ELF-1 (cell line): Measurements from ENCODE around the gene TXLNG.

ENCODE experiments used
- DNase-seq: peaks from one replicate; pipeline ENCODE4 v3.0.0-alpha.2; 2016; ENCODE audit warnings: low read depth, low spot score

The TXLNG gene

GRCh38 chrX:16785247-16786138, 773 bp upstream of the TXLNG start:
- no peak for DNase-seq

- DNase-seq, result no peak
Observed at GRCh38 chrX:16786791-16787735, 797 bp downstream of the TXLNG start.

DNA sequence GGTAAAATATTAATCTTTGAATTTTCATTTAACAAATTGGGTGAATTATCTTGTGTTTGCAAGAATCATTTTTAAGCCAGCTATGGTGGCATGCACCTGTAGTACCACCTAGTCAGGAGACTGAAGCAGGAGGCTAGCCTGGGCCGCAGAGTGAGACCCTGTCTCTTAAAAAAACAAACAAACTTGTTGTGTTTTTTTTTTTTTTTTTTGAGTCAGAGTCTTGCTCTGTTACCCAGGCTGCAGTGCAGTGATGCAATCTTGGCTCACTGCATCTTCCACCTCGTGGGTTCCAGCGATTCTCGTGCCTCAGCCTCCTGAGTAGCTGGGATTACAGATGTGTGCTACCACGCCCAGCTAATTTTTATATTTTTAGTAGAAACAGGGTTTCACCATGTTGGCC, 2.2 kb downstream of the TXLNG start:
- DNase-seq, result no peak

GRCh38 chrX:16796298-16796697, 10.0 kb downstream of the TXLNG start:
- no peak for DNase-seq

- DNase-seq, result no peak
Observed at GRCh38 chrX:16797358-16797757, 11.1 kb downstream of the TXLNG start.

DNA sequence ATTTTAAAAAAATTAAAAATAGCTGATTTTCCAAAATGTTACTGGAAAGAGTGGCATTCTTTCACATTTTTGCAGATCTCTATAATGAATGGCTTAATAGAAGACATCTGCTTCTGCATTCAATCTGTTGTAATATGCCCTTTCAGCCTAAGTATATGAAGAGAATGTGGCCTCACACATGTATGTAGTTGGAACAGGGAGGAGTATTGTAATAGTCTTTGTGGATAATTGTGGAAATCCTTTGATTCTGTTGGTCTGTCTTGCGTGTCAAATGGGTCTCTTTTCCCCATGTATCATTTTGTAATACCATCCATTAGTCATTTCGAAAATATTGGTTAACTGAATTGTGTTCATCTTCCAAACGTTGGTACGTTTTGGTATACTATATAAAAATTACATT, 11.6 kb downstream of the TXLNG start:
- DNase-seq, result no peak

DNA sequence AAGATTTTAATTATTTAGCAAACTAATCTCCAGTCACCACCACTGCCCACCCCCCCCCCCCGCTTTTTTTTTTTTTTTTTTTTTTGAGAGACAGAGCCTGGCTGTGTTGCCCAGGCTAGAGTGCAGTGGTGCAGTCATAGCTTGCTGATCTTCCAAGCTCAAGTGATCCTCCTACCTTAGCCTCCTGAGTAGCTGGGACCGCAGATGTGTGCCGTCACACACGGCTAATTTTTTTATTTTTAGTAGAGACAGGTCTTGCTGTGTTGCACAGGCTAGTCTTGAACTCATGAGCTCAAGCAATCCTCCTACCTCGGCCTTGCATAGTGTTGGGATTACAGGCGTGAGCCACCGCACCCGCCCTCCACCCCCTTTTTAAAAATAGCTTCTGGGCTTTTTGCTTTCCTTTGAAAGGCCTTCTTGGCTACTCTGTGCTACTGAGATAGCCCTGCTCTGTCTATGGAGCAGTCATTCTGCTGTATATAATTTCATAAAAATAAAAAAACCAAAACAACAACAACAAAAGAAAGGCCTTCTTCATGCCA, 18.7 kb downstream of the TXLNG start:
- DNase-seq, result no peak

DNA sequence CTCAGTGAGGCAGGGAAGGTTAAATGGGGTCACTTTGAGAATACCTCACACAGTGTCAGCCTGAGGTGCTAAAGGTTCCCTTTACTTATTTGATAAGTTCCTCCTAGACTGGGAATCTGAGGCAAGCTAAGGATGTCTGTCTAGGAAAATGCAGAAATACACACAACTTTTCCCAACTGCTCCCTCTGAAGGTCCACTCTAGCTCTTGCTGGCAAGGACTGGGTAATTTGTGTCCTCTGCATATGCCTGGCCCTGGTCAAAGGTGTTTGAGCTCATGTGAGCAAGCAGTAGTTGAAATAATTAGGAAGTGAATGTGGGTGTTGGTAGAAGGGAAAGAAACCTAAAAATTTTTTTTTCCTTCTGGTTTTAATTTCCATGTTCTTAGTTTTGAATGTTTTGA, 21.3 kb downstream of the TXLNG start:
- DNase-seq, result no peak

DNA sequence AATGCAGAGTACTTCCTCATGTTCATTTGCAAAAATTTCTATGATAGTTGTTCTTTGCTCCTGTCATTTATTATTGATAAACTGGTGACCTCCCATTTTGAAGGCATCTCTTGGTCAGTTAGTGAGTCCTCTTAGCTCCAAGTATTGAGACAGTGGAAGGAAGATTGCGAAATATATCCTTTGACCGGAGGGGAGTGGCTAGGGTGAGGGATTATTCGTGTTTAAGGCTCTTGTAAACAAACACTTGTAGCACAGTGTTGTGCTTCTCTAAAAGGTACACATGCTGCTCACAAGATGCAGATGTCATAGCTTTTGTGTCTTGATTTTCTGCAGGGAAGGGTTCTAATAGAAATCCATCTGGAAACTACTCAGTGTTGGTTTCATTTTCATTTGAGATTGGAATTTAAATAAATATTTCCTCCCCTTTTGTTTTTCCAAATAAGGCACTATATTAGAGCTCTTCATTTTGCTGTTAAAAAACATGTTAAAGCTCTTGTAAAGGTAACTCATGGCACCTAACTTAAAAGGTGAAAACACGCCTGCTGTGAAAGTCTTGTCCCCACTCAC, 21.8 kb downstream of the TXLNG start:
- no peak for DNase-seq

- no peak for DNase-seq
Observed at GRCh38 chrX:16814597-16814996, 28.3 kb downstream of the TXLNG start.

DNA sequence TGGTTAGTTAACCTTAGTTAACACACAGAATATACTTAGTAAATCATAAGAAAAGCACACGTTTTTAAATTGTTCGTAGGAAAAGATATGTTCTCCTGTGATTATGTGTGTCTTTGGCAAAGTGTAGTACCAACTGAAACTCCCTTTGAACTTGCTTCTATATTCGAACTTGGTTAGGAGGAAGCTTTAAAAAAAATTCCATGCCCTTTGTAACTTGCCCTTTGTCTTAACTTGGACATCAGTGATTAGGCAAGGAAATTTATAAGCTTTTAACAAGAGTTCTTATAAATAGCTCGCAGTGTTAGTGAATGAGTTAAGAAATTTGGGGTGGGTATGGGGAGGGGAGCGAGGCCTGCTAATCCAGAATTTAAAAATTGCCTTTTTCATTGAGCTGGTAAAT, 33.4 kb downstream of the TXLNG start:
- no peak for DNase-seq

GRCh38 chrX:16822723-16823122, 36.5 kb downstream of the TXLNG start:
- DNase-seq, result no peak

DNA sequence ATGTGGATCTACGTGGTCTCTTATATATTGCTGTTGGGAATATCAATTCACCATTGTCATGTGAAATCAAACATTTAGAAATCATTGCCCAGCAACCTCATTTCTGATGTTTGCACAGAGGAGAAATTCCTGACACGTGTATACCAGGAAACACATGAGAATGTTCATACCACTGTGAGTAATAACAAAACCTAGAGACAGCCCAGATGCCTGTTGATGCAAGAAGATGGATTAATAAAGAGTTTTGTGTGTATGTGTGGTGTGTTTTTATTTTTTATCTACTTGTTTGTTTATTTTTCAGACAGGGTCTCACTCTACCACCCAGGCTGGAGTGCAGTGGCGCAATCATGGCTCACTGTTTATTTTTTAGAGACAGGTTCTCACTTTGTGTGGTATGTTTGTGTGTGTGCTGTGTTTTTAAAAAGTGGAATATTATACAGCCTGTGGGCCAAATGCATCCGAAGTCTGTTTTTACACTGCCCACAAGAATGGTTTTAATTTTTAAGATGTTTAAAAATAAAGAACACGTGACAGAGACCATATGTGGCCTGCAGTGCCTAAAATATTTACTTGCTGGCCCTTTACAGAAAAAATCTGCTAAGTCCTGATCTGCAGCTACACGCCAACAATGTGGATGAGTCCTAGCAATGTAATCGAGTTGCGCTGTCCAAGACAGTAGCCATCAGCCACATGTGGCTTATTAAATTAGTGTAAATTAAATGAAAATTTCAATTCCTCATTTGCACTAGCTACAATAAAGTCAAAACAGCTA, 39.2 kb downstream of the TXLNG start:
- DNase-seq, result no peak

- peak; percentile 24 for DNase-seq
Observed at GRCh38 chrX:16826207-16826606, 39.9 kb downstream of the TXLNG start.

DNA sequence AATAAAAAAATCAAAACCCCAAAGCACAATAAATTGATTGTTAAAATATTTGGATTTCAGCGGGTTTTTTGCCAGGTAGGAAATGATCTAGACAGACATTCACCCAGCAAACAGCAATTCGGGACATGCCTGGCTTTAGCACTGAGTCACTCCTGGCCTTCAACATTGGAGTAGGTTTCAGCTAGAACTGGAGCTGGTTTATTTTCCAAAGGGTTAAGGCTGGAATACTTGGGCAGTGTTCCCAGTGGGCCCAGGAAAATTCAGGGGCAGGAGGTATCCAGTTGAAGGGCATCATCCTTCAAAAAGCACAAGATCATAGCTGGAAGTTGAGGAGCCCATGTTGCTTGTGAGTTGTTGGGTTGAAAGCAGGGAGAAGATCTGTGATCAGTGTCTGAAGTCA, 41.0 kb downstream of the TXLNG start:
- no peak for DNase-seq

GRCh38 chrX:16828124-16828908, 42.0 kb downstream of the TXLNG start:
- peak; percentile 28 for DNase-seq

DNA sequence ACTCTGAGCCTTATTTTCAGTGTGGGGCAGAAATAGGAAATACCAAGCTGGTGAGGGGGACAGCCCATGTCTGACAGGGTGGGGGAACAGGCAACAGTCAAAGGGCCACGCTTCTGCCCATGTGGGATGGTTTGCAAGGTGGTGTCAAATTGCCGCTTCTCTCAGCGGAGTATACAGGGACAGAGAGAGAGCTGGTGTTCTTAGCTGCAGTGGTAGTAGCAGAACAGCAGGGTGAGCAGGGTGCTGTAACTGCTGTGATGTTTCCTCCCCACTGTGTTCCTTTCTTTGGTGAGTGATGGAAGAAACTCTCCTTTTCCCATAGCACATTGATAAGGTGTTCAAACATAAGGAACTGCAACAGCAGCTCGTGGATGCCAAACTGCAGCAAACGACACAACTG, 46.0 kb downstream of the TXLNG start:
- peak; percentile 43 for DNase-seq

GRCh38 chrX:16834806-16835205, 48.5 kb downstream of the TXLNG start:
- DNase-seq, result peak; percentile 30

DNA sequence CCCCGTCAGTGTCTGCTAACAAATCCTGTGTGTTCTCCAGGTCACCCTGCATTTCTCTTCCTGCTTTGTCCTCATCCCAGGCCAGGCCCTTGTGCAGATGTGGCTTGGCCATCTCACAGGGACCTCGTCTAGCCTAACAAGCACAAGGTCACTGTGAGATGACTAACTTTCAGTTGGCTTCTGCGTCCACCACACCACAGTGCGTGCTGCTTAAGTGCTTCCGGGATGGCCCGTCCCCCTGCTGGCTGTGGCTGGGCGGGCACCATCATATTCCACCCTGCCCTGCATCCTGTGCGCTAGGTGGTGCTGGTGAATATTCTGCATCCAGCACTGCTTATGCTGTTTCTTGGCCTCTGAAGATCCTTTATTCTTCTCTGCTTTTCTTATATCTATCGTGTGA, 50.1 kb downstream of the TXLNG start:
- peak; percentile 77 for DNase-seq
